HG03108 (cell line): Measurements from ENCODE around the gene RBP5.

Experiments used
- ATAC-seq: cut with Tn5 transposase; IDR thresholded peaks from one replicate; pipeline ENCODE4 v1.9.1; 2021; ENCODE audit warnings: moderate library complexity; ENCODE audit not compliant: unreplicated experiment

RBP5 gene

DNA sequence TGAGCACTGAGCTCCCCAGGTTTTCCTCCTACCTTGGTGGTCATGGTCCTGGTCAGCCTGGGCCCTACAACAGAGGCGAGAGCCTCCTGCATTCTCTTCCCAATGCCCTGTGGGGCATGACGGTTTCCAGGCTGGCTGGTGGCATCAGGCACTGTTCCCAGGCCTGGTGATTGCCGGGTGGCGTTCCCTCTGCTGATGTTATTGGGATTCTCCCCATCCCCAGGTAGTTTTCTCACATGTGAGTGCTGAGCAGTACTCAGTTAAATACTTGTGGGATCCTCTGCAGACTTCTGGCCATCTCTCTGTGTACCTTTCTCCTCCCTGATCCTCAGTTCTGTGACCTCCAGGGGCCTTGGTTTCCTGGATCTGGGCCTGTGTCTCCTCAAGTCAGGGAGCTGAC is 52.2 kb downstream of the RBP5 start:
- ATAC-seq, result no peak

DNA sequence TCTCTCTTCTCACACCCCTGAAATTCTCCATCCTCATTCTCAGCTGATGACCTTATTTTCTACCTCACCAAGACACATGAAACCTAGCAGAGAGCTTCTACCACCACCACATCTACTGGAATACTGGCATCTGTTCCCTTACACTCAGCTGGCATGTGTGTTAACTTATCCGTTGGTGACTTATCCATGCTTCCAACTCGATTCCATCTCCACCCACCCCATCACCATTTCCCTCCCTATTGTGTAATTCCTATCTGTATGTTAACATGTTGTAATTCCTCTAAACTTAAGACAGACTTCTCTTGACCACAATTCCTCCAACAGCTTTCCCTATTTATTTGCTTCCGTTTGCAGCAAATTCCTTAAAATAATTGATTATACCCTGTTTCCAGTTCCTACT is 52.8 kb downstream of the RBP5 start:
- ATAC-seq, result no peak

DNA sequence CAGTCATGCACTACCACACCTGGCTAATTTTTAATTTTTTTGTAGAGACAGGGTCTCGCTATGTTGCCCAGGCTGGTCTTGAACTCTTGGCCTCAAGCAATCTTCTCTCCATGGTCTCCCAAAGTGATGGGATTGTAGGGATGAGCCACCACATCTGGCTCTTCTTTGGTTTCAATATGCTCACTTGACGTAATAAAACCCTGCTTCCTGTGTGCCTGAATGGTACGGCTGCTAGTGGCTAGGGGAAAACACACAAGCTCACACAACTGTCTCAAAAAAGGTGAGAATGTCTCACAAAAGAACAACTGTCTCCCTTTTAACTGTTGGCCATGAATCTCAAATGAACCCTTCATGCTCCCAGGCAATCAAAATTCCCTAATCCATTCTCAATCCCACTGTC is 53.2 kb downstream of the RBP5 start:
- ATAC-seq, result no peak

DNA sequence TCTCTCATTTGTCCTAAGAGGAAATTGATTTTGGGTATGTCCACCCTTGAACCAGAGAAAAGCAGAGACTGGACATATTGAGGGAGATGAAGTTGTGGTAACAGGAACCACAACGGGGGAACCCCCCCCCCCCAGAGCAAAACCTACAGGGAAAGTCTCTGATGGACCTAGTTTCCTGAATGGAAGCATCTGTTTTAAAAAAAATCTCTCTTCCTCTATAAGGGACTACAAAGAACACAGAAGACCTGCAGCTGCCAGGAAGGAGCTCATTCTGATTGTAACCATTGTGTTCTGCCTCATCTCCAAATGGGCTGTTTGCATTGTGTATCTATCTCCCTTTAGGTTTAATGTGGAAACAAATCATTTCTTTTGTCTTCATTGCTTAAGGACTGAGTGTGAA is 54.7 kb downstream of the RBP5 start:
- no peak for ATAC-seq
